ENCODE data around the gene OPCML. TPM values are rescaled to one million over a fixed set of nuclear protein-coding genes. Genes with fewer than 3 reads are reported as not detected.
A peak's percentile ranks its signal among the peaks of the same experiment; 100 is the strongest.

Gene OPCML
- total RNA-seq, 3 donors from 2014 or later, result not detected

GRCh38 chr11:133133606-133134005 lies 398.7 kb downstream of the OPCML start:
- DNase-seq (no peak), ATAC-seq (no peak)
- H3K9me3 Mint-ChIP-seq, result no peaks in the 10 kb centered on the region
- no peak overlapping the region for H3K4me3 Mint-ChIP-seq
- H3K27me3 Mint-ChIP-seq (ENCODE audit: low read depth), result peaks cover 2% of the 10 kb centered on the region
- no peaks in the 10 kb centered on the region for H3K36me3 Mint-ChIP-seq (ENCODE audit: insufficient read depth)
- H3K4me1 Mint-ChIP-seq (ENCODE audit: low read depth), result no peaks in the 10 kb centered on the region

DNA sequence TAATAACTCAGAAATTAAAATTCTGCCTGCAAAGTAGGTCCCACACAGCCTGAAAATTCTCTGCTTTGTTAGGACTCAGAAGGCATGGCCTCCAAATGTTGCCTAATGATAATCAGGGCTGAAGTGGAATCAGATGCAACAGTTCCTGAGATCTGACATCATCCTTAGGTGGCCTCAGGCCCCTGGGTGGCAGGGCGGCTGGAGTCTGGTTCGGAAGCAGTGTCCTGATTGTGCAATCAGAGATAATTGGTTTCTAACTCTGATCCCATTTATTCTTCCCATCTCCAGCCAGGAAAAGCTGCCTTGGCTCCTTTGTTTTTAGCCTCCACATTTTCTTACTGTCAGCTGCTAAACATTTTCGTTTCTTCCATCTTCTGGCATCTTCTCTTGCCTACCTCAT lies 399.3 kb downstream of the OPCML start:
- no peaks in the 10 kb centered on the region for H3K4me1 Mint-ChIP-seq (ENCODE audit: low read depth)
- peaks cover 2% of the 10 kb centered on the region for H3K27me3 Mint-ChIP-seq (ENCODE audit: low read depth)
- H3K4me3 Mint-ChIP-seq, result no peak overlapping the region
- DNase-seq (no peak), ATAC-seq (no peak)
- H3K36me3 Mint-ChIP-seq (ENCODE audit: insufficient read depth), result no peaks in the 10 kb centered on the region
- no peaks in the 10 kb centered on the region for H3K9me3 Mint-ChIP-seq

- ATAC-seq (no peak), DNase-seq (no peak)
- no peaks in the 10 kb centered on the region for H3K4me1 Mint-ChIP-seq (ENCODE audit: low read depth)
- no peak overlapping the region for H3K4me3 Mint-ChIP-seq
- H3K36me3 Mint-ChIP-seq (ENCODE audit: insufficient read depth), result no peaks in the 10 kb centered on the region
- no peaks in the 10 kb centered on the region for H3K9me3 Mint-ChIP-seq
- peaks cover 2% of the 10 kb centered on the region for H3K27me3 Mint-ChIP-seq (ENCODE audit: low read depth)
These were observed 404.6 kb downstream of the OPCML start for GRCh38 chr11:133127741-133128140.

GRCh38 chr11:133123796-133124195 lies 408.5 kb downstream of the OPCML start:
- Mint-ChIP-seq H3K4me1 (ENCODE audit: low read depth) (no peaks in the 10 kb centered on the region), H3K4me3 (no peak overlapping the region), H3K27me3 (ENCODE audit: low read depth) (no peaks in the 10 kb centered on the region), H3K9me3 (no peaks in the 10 kb centered on the region), H3K36me3 (ENCODE audit: insufficient read depth) (no peaks in the 10 kb centered on the region)
- ATAC-seq, result no peak
- DNase-seq, result no peak

DNA sequence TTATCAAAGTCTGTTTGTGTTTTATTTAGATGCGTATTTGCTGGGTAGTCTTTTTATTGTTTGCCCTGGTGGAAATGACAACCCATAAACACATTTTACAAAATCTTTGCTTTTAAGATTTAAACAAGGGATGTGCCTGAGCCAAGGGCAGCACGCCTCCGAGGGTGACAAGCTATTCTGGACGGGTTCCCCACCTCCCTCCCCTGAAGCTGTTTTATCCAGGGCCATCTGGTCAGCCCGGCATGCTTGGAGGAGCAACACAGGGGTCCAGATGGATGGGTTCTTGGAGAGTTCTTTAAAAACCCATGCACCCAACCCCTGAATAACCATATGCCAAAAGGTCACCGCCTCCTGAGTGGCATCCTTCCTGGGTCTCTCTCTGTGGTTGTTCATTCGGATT lies 408.9 kb downstream of the OPCML start:
- H3K9me3 Mint-ChIP-seq, result no peaks in the 10 kb centered on the region
- no peaks in the 10 kb centered on the region for H3K27me3 Mint-ChIP-seq (ENCODE audit: low read depth)
- H3K4me1 Mint-ChIP-seq (ENCODE audit: low read depth), result no peaks in the 10 kb centered on the region
- H3K36me3 Mint-ChIP-seq (ENCODE audit: insufficient read depth), result no peaks in the 10 kb centered on the region
- no peak for DNase-seq
- ATAC-seq, result no peak
- H3K4me3 Mint-ChIP-seq, result no peak overlapping the region

DNA sequence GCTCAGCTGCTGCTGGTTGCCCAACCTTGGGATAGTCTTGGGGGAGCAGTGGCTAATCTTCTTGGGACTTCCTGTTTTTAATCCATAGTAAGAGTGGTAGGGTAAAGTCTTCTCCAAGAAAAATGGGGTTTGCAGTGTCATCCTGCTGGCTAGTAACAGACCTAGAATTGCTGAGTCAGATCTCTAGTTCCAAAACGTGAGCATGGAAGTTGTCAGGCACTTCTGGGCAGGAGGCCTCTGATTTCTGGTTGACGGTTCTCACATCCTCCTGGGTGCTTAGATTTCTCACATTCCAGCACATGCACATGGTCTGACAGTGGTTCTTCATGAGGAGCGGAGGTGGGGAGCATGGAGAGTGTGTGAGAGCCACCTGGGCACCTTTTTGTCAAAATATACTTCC lies 410.0 kb downstream of the OPCML start:
- Mint-ChIP-seq H3K4me1 (ENCODE audit: low read depth) (no peaks in the 10 kb centered on the region), H3K4me3 (no peak overlapping the region), H3K36me3 (ENCODE audit: insufficient read depth) (no peaks in the 10 kb centered on the region), H3K27me3 (ENCODE audit: low read depth) (no peaks in the 10 kb centered on the region), H3K9me3 (no peaks in the 10 kb centered on the region)
- ATAC-seq, result no peak
- no peak for DNase-seq

- ATAC-seq, result no peak
- Mint-ChIP-seq H3K9me3 (no peaks in the 10 kb centered on the region), H3K4me3 (no peak overlapping the region), H3K27me3 (ENCODE audit: low read depth) (peaks cover 2% of the 10 kb centered on the region), H3K4me1 (ENCODE audit: low read depth) (no peaks in the 10 kb centered on the region), H3K36me3 (ENCODE audit: insufficient read depth) (no peaks in the 10 kb centered on the region)
- DNase-seq, result no peak
These were observed 413.6 kb downstream of the OPCML start for GRCh38 chr11:133118563-133119268.

DNA sequence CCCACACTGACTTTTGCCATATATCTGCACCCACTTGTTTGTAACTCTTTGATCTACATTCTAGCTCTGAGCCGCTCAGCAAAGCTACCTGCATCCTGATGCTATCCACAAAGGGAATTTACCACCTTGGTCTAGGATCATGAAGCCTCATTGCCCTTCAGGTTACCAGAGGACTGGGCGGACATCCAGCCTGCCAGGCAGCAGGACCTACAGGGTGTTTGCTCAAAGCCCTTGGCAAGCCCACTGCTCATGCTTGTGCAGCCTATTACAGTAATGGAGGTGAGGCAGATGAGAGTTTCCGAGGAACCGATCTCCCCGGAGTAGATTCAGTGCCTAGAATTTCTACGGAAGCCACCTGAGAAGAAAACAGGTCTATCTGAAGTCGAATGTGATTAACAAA lies 417.2 kb downstream of the OPCML start:
- Mint-ChIP-seq H3K4me1 (ENCODE audit: low read depth) (no peaks in the 10 kb centered on the region), H3K36me3 (ENCODE audit: insufficient read depth) (no peaks in the 10 kb centered on the region), H3K27me3 (ENCODE audit: low read depth) (peaks cover 2% of the 10 kb centered on the region), H3K4me3 (no peak overlapping the region), H3K9me3 (no peaks in the 10 kb centered on the region)
- DNase-seq (no peak), ATAC-seq (no peak)

DNA sequence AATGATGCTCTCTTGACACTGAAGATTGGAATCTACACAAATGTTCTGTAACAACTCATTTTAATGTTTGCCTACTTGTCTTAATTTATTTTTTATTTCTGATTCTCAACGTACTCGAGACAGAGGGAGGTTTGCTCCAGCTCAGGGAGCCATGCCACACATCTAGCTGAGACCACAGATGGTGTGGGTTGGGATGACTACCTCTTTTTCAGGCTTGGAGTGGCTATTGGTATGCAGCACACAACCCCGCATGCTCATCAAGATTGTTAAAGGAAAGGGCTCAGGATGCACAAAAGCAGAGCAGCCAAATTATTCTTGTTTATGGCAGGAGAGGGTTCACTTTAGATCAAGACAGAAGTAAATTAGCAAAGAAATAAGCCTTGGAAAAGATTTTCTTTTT lies 424.5 kb downstream of the OPCML start:
- no peak for DNase-seq
- no peak overlapping the region for H3K4me3 Mint-ChIP-seq
- no peaks in the 10 kb centered on the region for H3K4me1 Mint-ChIP-seq (ENCODE audit: low read depth)
- no peak for ATAC-seq
- no peaks in the 10 kb centered on the region for H3K36me3 Mint-ChIP-seq (ENCODE audit: insufficient read depth)
- H3K27me3 Mint-ChIP-seq (ENCODE audit: low read depth), result no peaks in the 10 kb centered on the region
- H3K9me3 Mint-ChIP-seq, result peaks cover 3% of the 10 kb centered on the region

GRCh38 chr11:133107136-133107535 lies 425.2 kb downstream of the OPCML start:
- ATAC-seq (no peak), DNase-seq (no peak)
- no peaks in the 10 kb centered on the region for H3K27me3 Mint-ChIP-seq (ENCODE audit: low read depth)
- peaks cover 3% of the 10 kb centered on the region for H3K9me3 Mint-ChIP-seq
- no peak overlapping the region for H3K4me3 Mint-ChIP-seq
- no peaks in the 10 kb centered on the region for H3K4me1 Mint-ChIP-seq (ENCODE audit: low read depth)
- no peaks in the 10 kb centered on the region for H3K36me3 Mint-ChIP-seq (ENCODE audit: insufficient read depth)

GRCh38 chr11:133106417-133106816 lies 425.9 kb downstream of the OPCML start:
- no peak overlapping the region for H3K4me3 Mint-ChIP-seq
- no peaks in the 10 kb centered on the region for H3K27me3 Mint-ChIP-seq (ENCODE audit: low read depth)
- H3K36me3 Mint-ChIP-seq (ENCODE audit: insufficient read depth), result no peaks in the 10 kb centered on the region
- H3K4me1 Mint-ChIP-seq (ENCODE audit: low read depth), result no peaks in the 10 kb centered on the region
- H3K9me3 Mint-ChIP-seq, result peaks cover 3% of the 10 kb centered on the region
- no peak for ATAC-seq
- DNase-seq, result no peak

DNA sequence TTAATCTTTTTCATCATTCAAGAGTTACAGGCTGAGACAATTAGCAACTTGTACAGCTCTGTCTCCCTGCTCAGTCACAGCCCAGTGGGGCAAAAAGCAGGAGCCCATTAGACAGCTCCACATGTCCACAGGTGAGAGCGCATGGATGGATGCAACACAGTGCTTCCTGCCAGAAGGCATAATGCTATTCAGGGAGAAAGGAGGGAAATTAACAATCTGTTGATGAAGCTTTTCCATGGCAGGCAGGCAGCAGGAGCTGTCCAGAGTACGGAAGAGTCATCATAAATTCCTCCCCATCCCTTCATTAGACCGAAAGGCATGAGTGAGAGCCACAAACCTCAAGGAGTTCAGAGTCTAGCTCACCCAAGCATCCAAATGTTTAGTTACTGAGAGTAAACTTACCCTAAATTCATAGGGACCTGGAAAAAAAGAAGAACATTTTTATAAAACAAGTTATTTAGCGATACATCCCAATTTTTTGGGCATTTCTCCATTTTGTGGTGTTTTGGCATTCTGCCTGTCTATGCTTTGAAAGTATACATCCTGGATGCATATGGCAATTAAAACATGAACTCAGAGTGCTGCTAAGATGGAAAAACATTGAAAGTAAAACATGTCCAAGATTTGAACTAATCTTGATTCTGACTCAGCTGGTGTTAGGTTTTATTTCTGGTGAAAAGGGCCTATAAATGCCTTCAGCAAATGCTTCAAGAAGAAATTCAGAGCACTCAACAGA lies 428.1 kb downstream of the OPCML start:
- Mint-ChIP-seq H3K4me3 (no peak overlapping the region), H3K4me1 (ENCODE audit: low read depth) (no peaks in the 10 kb centered on the region), H3K27me3 (ENCODE audit: low read depth) (peaks cover 5% of the 10 kb centered on the region), H3K9me3 (no peaks in the 10 kb centered on the region), H3K36me3 (ENCODE audit: insufficient read depth) (no peaks in the 10 kb centered on the region)
- DNase-seq (no peak), ATAC-seq (no peak)

- no peaks in the 10 kb centered on the region for H3K4me1 Mint-ChIP-seq (ENCODE audit: low read depth)
- H3K4me3 Mint-ChIP-seq, result no peak overlapping the region
- peaks cover 5% of the 10 kb centered on the region for H3K27me3 Mint-ChIP-seq (ENCODE audit: low read depth)
- no peak for ATAC-seq
- H3K36me3 Mint-ChIP-seq (ENCODE audit: insufficient read depth), result no peaks in the 10 kb centered on the region
- peaks cover 8% of the 10 kb centered on the region for H3K9me3 Mint-ChIP-seq
- no peak for DNase-seq
These were observed 435.3 kb downstream of the OPCML start for GRCh38 chr11:133096981-133097380.

DNA sequence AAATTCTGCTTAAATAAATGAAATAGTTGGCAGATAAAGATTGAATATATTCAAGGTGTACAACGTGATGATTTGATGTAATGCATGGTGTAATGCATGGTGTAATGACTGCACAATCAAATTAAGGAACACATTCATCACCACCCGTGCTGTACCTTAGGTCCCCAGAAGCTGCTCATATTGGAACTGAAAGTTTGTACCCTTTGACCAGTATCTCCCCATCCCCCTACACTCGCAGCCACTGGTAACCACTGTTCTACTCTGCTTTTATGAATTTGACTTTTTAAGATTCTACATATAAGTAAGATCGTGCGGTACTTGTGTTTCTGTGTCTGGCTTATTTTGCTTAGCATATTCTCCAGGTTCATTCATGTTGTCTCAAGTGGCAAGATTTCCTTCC lies 445.8 kb downstream of the OPCML start:
- no peaks in the 10 kb centered on the region for H3K36me3 Mint-ChIP-seq (ENCODE audit: insufficient read depth)
- no peaks in the 10 kb centered on the region for H3K4me1 Mint-ChIP-seq (ENCODE audit: low read depth)
- ATAC-seq (no peak), DNase-seq (no peak)
- no peak overlapping the region for H3K4me3 Mint-ChIP-seq
- H3K27me3 Mint-ChIP-seq (ENCODE audit: low read depth), result peaks cover 34% of the 10 kb centered on the region
- H3K9me3 Mint-ChIP-seq, result no peaks in the 10 kb centered on the region

GRCh38 chr11:133082841-133083488 lies 449.3 kb downstream of the OPCML start:
- DNase-seq (no peak), ATAC-seq (peak; percentile 88 to 89)
- H3K27me3 Mint-ChIP-seq (ENCODE audit: low read depth), result peaks cover 32% of the 10 kb centered on the region
- no peaks in the 10 kb centered on the region for H3K9me3 Mint-ChIP-seq
- H3K4me1 Mint-ChIP-seq (ENCODE audit: low read depth), result no peaks in the 10 kb centered on the region
- H3K36me3 Mint-ChIP-seq (ENCODE audit: insufficient read depth), result no peaks in the 10 kb centered on the region
- no peak overlapping the region for H3K4me3 Mint-ChIP-seq
